GM21825 (cell line): ENCODE data around the gene FILIP1L.

Experiments
- ATAC-seq: cut with Tn5 transposase; IDR thresholded peaks from one replicate; pipeline ENCODE4 v1.9.1; 2021; ENCODE audit warnings: mild to moderate bottlenecking, moderate library complexity; ENCODE audit not compliant: unreplicated experiment

The FILIP1L gene

GRCh38 chr3:100045696-100046095, 68.6 kb downstream of the FILIP1L start:
- ATAC-seq = no peak

GRCh38 chr3:100044369-100044768, 69.9 kb downstream of the FILIP1L start:
- peak; percentile 73 for ATAC-seq

GRCh38 chr3:100043271-100043670, 71.0 kb downstream of the FILIP1L start:
- ATAC-seq = no peak

GRCh38 chr3:100042166-100042981, 71.9 kb downstream of the FILIP1L start:
- no peak for ATAC-seq

- ATAC-seq = no peak
Observed at GRCh38 chr3:100041328-100041749, 73.0 kb downstream of the FILIP1L start.

- ATAC-seq = no peak
Observed at GRCh38 chr3:100040451-100041225, 73.7 kb downstream of the FILIP1L start.

- ATAC-seq = no peak
Observed at GRCh38 chr3:100039075-100039474, 75.2 kb downstream of the FILIP1L start.

GRCh38 chr3:100033903-100034471, 80.3 kb downstream of the FILIP1L start:
- no peak for ATAC-seq

- ATAC-seq = no peak
Observed at GRCh38 chr3:100033184-100033583, 81.1 kb downstream of the FILIP1L start.

- no peak for ATAC-seq
Observed at GRCh38 chr3:100032243-100032642, 82.1 kb downstream of the FILIP1L start.

- ATAC-seq = no peak
Observed at GRCh38 chr3:100030914-100031425, 83.3 kb downstream of the FILIP1L start.

GRCh38 chr3:100030346-100030745, 84.0 kb downstream of the FILIP1L start:
- no peak for ATAC-seq

GRCh38 chr3:100029689-100030088, 84.6 kb downstream of the FILIP1L start:
- no peak for ATAC-seq

- ATAC-seq = no peak
Observed at GRCh38 chr3:100029052-100029451, 85.2 kb downstream of the FILIP1L start.

- ATAC-seq = no peak
Observed at GRCh38 chr3:100027321-100027720, 87.0 kb downstream of the FILIP1L start.

GRCh38 chr3:100024520-100025303, 89.6 kb downstream of the FILIP1L start:
- ATAC-seq = no peak

- ATAC-seq = no peak
Observed at GRCh38 chr3:100023595-100023994, 90.7 kb downstream of the FILIP1L start.

- ATAC-seq = no peak
Observed at GRCh38 chr3:100023150-100023549, 91.2 kb downstream of the FILIP1L start.

- no peak for ATAC-seq
Observed at GRCh38 chr3:100022506-100022905, 91.8 kb downstream of the FILIP1L start.

- no peak for ATAC-seq
Observed at GRCh38 chr3:100020876-100021644, 93.2 kb downstream of the FILIP1L start.
